H1 (cell line): ENCODE measurements around the gene SLFN12L. TPM values are rescaled to one million over a fixed set of nuclear protein-coding genes. Genes with fewer than 3 reads are reported as not detected.

Experiments
- CTCF ChIA-PET: fragments of 300-600 bp; sonication (Branson Sonifier 250); formaldehyde crosslinking; loops from one replicate; lab custom pipeline; 2021; ENCODE audit not compliant: partially characterized antibody; lab: Charles Lee
- POLR2A ChIA-PET: fragments of 300-600 bp; sonication (Branson Sonifier 250); formaldehyde crosslinking; loops from one replicate; lab custom pipeline; 2021; ENCODE audit warnings: inconsistent platforms; ENCODE audit not compliant: partially characterized antibody; lab: Charles Lee
- DNase-seq, 2 experiments: peaks; one replicate each; pipeline versions ENCODE4 v3.0.0 to v3.0.0-alpha.2; 2010 to 2022; ENCODE audit warnings: low spot score in 2 of 2, low read depth in 1 of 2, mixed read lengths in 1 of 2
- FAIRE-seq: peaks from 2 replicates; lab custom pipeline; 2011; peaks lifted over from hg19 to GRCh38; lab: Jason Lieb, UNC
- H2AFZ ChIP-seq: 2 replicates; pipeline ENCODE4 v1.8.1; 2012; ENCODE audit warnings: low read length, inconsistent platforms
- H2AK5ac ChIP-seq: 2 replicates; pipeline ENCODE4 v1.6.1; 2013; ENCODE audit warnings: low read depth, low read length
- H2BK120ac ChIP-seq: replicated peaks from 2 replicates; pipeline ENCODE3; 2013; ENCODE audit warnings: low read depth, low read length, inconsistent platforms
- H2BK12ac ChIP-seq: 2 replicates; pipeline ENCODE4 v1.6.1; 2013; ENCODE audit warnings: low read depth, low read length
- H2BK15ac ChIP-seq: 2 replicates; pipeline ENCODE4 v1.6.1; 2013; ENCODE audit warnings: low read length
- H2BK20ac ChIP-seq: 2 replicates; pipeline ENCODE4 v1.6.1; 2013; ENCODE audit warnings: low read length
- H2BK5ac ChIP-seq: 2 replicates; pipeline ENCODE4 v1.6.1; 2013; ENCODE audit warnings: low read depth, low read length
- H3K14ac ChIP-seq: 2 replicates; pipeline ENCODE4 v1.6.1; 2013; ENCODE audit warnings: inconsistent platforms; ENCODE audit not compliant: insufficient read length
- H3K18ac ChIP-seq: 2 replicates; pipeline ENCODE4 v1.6.1; 2013; ENCODE audit warnings: low read length; ENCODE audit errors: extremely low read depth
- H3K23ac ChIP-seq: 2 replicates; pipeline ENCODE4 v1.6.1; 2013; ENCODE audit warnings: inconsistent platforms; ENCODE audit not compliant: insufficient read length
- H3K23me2 ChIP-seq: 2 replicates; pipeline ENCODE4 v1.6.1; 2013; ENCODE audit warnings: low read depth, low read length
- H3K27ac ChIP-seq: 2 replicates; pipeline ENCODE4 v1.6.1; 2011; ENCODE audit warnings: low read depth, low read length, inconsistent platforms
- H3K27me3 ChIP-seq, 4 experiments: replicated peaks in 1 of 4; 1 replicate in 1 of 4; 2 replicates in 3 of 4; pipeline versions ENCODE4 v1.6.1 to v1.8.1; 2011 to 2013; ENCODE audit warnings: low read length in 3 of 4, mild to moderate bottlenecking in 3 of 4, inconsistent platforms in 2 of 4, mixed read lengths in 2 of 4, moderate library complexity in 1 of 4; ENCODE audit not compliant: control insufficient read depth in 3 of 4, insufficient read depth in 3 of 4; ENCODE audit errors: extremely low read depth in 1 of 4
- H3K36me3 ChIP-seq, 4 experiments: 2 replicates each; pipeline versions ENCODE4 v1.6.1 to v1.8.1; 2011 to 2013; ENCODE audit warnings: mild to moderate bottlenecking in 4 of 4, low read length in 3 of 4, moderate library complexity in 2 of 4, control low read depth in 1 of 4, inconsistent platforms in 1 of 4; ENCODE audit not compliant: insufficient read depth in 4 of 4, control insufficient read depth in 2 of 4
- H3K4ac ChIP-seq: replicated peaks from 2 replicates; pipeline ENCODE3; 2013; ENCODE audit warnings: low read length, low read depth, mixed read lengths, inconsistent platforms; ENCODE audit not compliant: insufficient read length
- H3K4me1 ChIP-seq, 4 experiments: replicated peaks in 1 of 4; 1 replicate in 1 of 4; 2 replicates in 3 of 4; pipeline versions ENCODE4 v1.6.1 to v1.8.1; 2011 to 2013; ENCODE audit warnings: low read length in 3 of 4, inconsistent platforms in 2 of 4, mixed read lengths in 1 of 4; ENCODE audit not compliant: insufficient read depth in 4 of 4, control insufficient read depth in 3 of 4
- H3K4me2 ChIP-seq, 2 experiments: 2 replicates each; pipeline versions ENCODE4 v1.6.1 to v1.8.1; 2011 to 2013; ENCODE audit warnings: low read depth in 2 of 2, low read length in 2 of 2, control low read depth in 1 of 2, inconsistent platforms in 1 of 2, mild to moderate bottlenecking in 1 of 2; ENCODE audit not compliant: insufficient read depth in 1 of 2
- H3K4me3 ChIP-seq, 4 experiments: fragments of 200-600, 300-600 bp in 1 of 4; sonication (generic), shearing (Covaris generic), sonication (Bioruptor Twin) in 1 of 4; 2 replicates each; pipeline versions ENCODE4 v1.5.1 to v1.8.1; 2011 to 2016; ENCODE audit warnings: low read length in 4 of 4, low read depth in 3 of 4, control low read depth in 2 of 4, inconsistent platforms in 2 of 4, mild to moderate bottlenecking in 2 of 4, mixed read lengths in 1 of 4, moderate library complexity in 1 of 4; ENCODE audit not compliant: insufficient read depth in 2 of 4; ENCODE audit errors: extremely low read depth in 1 of 4
- H3K56ac ChIP-seq: replicated peaks from 2 replicates; pipeline ENCODE3; 2013; ENCODE audit warnings: low read depth, mild to moderate bottlenecking, mixed read lengths, low read length, inconsistent platforms; ENCODE audit not compliant: insufficient read length
- H3K79me1 ChIP-seq: 2 replicates; pipeline ENCODE4 v1.6.1; 2013; ENCODE audit warnings: low read depth, low read length, control low read depth
- H3K79me2 ChIP-seq, 2 experiments: 2 replicates each; pipeline versions ENCODE4 v1.6.1 to v1.8.1; 2012 to 2013; ENCODE audit warnings: low read length in 2 of 2, mild to moderate bottlenecking in 2 of 2, inconsistent platforms in 1 of 2; ENCODE audit not compliant: insufficient read depth in 2 of 2, control insufficient read depth in 1 of 2
- H3K9ac ChIP-seq, 4 experiments: replicated peaks in 1 of 4; 1 replicate in 1 of 4; 2 replicates in 3 of 4; pipeline versions ENCODE4 v1.6.1 to v1.8.1; 2011 to 2013; ENCODE audit warnings: low read depth in 3 of 4, low read length in 3 of 4, control low read depth in 2 of 4, mild to moderate bottlenecking in 2 of 4, moderate library complexity in 2 of 4, inconsistent platforms in 1 of 4; ENCODE audit errors: extremely low read depth in 1 of 4
- H3K9me3 ChIP-seq, 2 experiments: 2 replicates each; pipeline versions ENCODE4 v1.6.1 to v1.8.1; 2012 to 2013; ENCODE audit warnings: mild to moderate bottlenecking in 2 of 2, moderate library complexity in 2 of 2, control low read depth in 1 of 2, inconsistent platforms in 1 of 2, low read depth in 1 of 2, low read length in 1 of 2, mixed read lengths in 1 of 2; ENCODE audit not compliant: insufficient read depth in 2 of 2
- H4K20me1 ChIP-seq, 2 experiments: replicated peaks in 1 of 2; 2 replicates each; pipeline versions ENCODE3 to v1.8.1; 2011 to 2013; ENCODE audit warnings: inconsistent platforms in 2 of 2, low read length in 2 of 2, mild to moderate bottlenecking in 1 of 2; ENCODE audit not compliant: insufficient read depth in 2 of 2, control insufficient read depth in 1 of 2
- H4K5ac ChIP-seq: 2 replicates; pipeline ENCODE4 v1.6.1; 2013; ENCODE audit warnings: low read length, low read depth, mixed read lengths, inconsistent platforms; ENCODE audit not compliant: insufficient read length
- H4K8ac ChIP-seq: 2 replicates; pipeline ENCODE4 v1.8.0; 2013; ENCODE audit warnings: mild to moderate bottlenecking, moderate library complexity, low read length, inconsistent platforms; ENCODE audit not compliant: insufficient read depth; ENCODE audit errors: extremely low read depth
- H4K91ac ChIP-seq: replicated peaks from 2 replicates; pipeline ENCODE3; 2013; ENCODE audit warnings: low read length, mixed read lengths, inconsistent platforms; ENCODE audit not compliant: insufficient read length
- ATF2 ChIP-seq: IDR thresholded peaks from 2 replicates; pipeline ENCODE4 v1.6.1; 2012; ENCODE audit warnings: low read length, inconsistent platforms
- ATF3 ChIP-seq: IDR thresholded peaks from 2 replicates; pipeline ENCODE4 v1.6.1; 2011; ENCODE audit warnings: low read depth, mild to moderate bottlenecking, low read length; ENCODE audit not compliant: insufficient read depth
- CBX5 ChIP-seq: fragments of 300-800, 300-1000 bp; sonication (generic); IDR thresholded peaks from 2 replicates; pipeline ENCODE4 v1.7.1; 2016; ENCODE audit warnings: antibody characterized with exemption, low read length, low read depth
- CTBP2 ChIP-seq: IDR thresholded peaks from 2 replicates; pipeline ENCODE4 v1.7.0; 2011; ENCODE audit warnings: borderline replicate concordance, mild to moderate bottlenecking, moderate library complexity, mixed read lengths, low read length; ENCODE audit not compliant: insufficient read depth, insufficient read length
- E2F6 ChIP-seq: IDR thresholded peaks from 2 replicates; pipeline ENCODE4 v1.6.1; 2012; ENCODE audit warnings: inconsistent platforms
- JUND ChIP-seq: IDR thresholded peaks from 2 replicates; pipeline ENCODE4 v1.6.1; 2011; ENCODE audit warnings: mild to moderate bottlenecking, improper control_type of control experiment, low read length
- KDM1A ChIP-seq: fragments of 200-600, 300-600 bp; sonication (generic); IDR thresholded peaks from 2 replicates; pipeline ENCODE4 v1.7.1; 2016; ENCODE audit warnings: mild to moderate bottlenecking, low read length, borderline replicate concordance
- PHF8 ChIP-seq: fragments of 200-600 bp; sonication (generic); conservative IDR thresholded peaks from 2 replicates; pipeline ENCODE4 v1.7.1; 2012; ENCODE audit warnings: low read depth, mild to moderate bottlenecking, inconsistent platforms, low read length, moderate library complexity
- RFX5 ChIP-seq: IDR thresholded peaks from 2 replicates; pipeline ENCODE4 v1.6.1; 2011; ENCODE audit warnings: low read depth, low read length, improper control_type of control experiment, borderline replicate concordance
- SIRT6 ChIP-seq: IDR thresholded peaks from one replicate; pipeline ENCODE4 v1.7.1; 2012; ENCODE audit warnings: low read length, inconsistent platforms
- TAF1 ChIP-seq: IDR thresholded peaks from 2 replicates; pipeline ENCODE4 v1.6.1; 2011; ENCODE audit warnings: mild to moderate bottlenecking, low read depth, low read length
- WGBS, 2 experiments: shearing (Covaris generic) in 1 of 2; methylation state at CpG; one replicate each; pipeline versions ENCODE4 v1.1.6 to v1.1.7; 2013 to 2015; ENCODE audit warnings: low lambda C conversion rate in 2 of 2, mixed read lengths in 2 of 2, inconsistent platforms in 1 of 2, low coverage in 1 of 2, missing lambda C conversion rate in 1 of 2; ENCODE audit not compliant: insufficient replicate concordance in 2 of 2, insufficient coverage in 1 of 2, insufficient read length in 1 of 2; ENCODE audit errors: extremely low coverage in 1 of 2, missing lambda C conversion rate in 1 of 2; 5-methylcytosine and 5-hydroxymethylcytosine counted together
- polyA plus RNA-seq, 7 experiments: library from polyadenylated mRNA; depleted of rRNA in 3 of 7; stranded (reverse) in 5 of 7; unstranded in 2 of 7; fragments of >200 nt in 5 of 7; fragments of 200-250 nt in 2 of 7; gene quantifications; 1 replicate in 5 of 7; 2 replicates in 1 of 7; 4 replicates in 1 of 7; pipeline versions ENCODE4 v1.2.1 to v1.2.3, GENCODE V29; 2011 to 2013; ENCODE audit warnings: missing spikeins in 2 of 7, mixed read lengths in 2 of 7
- total RNA-seq: library from RNA; stranded (reverse); fragmentation: NEBNext Ultra II Directional; extraction: Animal tissue kit (Norgen Biotek cat#: 25700); gene quantifications from 2 replicates; pipeline ENCODE4 v1.2.1, GENCODE V29; 2021

The SLFN12L gene
- total and polyA plus RNA-seq, 2 of the 8 experiments (the other 6 are each of a cell fraction or from before 2014, with no cell fraction given): not detected

GRCh38 chr17:35543856-35544255 is 6.4 kb upstream of the SLFN12L start:
- H3K36me3 ChIP-seq: no peaks in the 10 kb centered on the region
- no peaks in the 10 kb centered on the region; a peak in 2 of 7 replicates for H3K27me3 ChIP-seq
- H3K9me3 ChIP-seq: no peaks in the 10 kb centered on the region
- no peak overlapping the region for H2BK20ac ChIP-seq
- H3K4me2 ChIP-seq: no peak overlapping the region
- H2BK120ac ChIP-seq: no peak overlapping the region
- H2BK12ac ChIP-seq: no peak overlapping the region
- H3K23me2 ChIP-seq: no peaks in the 10 kb centered on the region
- H3K9ac ChIP-seq: no peak overlapping the region
- H3K79me1 ChIP-seq: no peaks in the 10 kb centered on the region
- no peak overlapping the region for H3K4ac ChIP-seq
- H3K4me1 ChIP-seq: no peaks in the 10 kb centered on the region
- H4K20me1 ChIP-seq: no peaks in the 10 kb centered on the region
- ChIA-PET POLR2A (no interaction called here), CTCF (interaction anchor here (3.0 kb wide), 1 partner anchor 10 kb away, joined by 12 read pairs; no protein-coding TSS in a partner anchor)
- 80% methylated on average over 1 of the region's 1 CpG; no CpG with 5 or more reads in 1 of the 2 experiments for WGBS, 2 experiments
- DNase-seq (no peak), FAIRE-seq (no peak)
- H3K14ac ChIP-seq: no peak overlapping the region
- H3K27ac ChIP-seq: no peak overlapping the region
- no peak overlapping the region for H2BK5ac ChIP-seq
- H4K5ac ChIP-seq: no peak overlapping the region
- no peak overlapping the region for H3K4me3 ChIP-seq
- no peak overlapping the region for H2AFZ ChIP-seq
- H3K56ac ChIP-seq: no peak overlapping the region
- no peak overlapping the region for H4K8ac ChIP-seq
- H2AK5ac ChIP-seq: no peak overlapping the region
- no peaks in the 10 kb centered on the region for H3K79me2 ChIP-seq
- H2BK15ac ChIP-seq: no peak overlapping the region
- H3K18ac ChIP-seq: no peak overlapping the region
- no peak overlapping the region for H4K91ac ChIP-seq
- H3K23ac ChIP-seq: no peak overlapping the region
- TF ChIP-seq SIRT6: no peak
- TF ChIP-seq CTBP2: no peak
- no peak for TF ChIP-seq KDM1A
- no peak for TF ChIP-seq ATF3
- no peak for TF ChIP-seq CBX5
- TF ChIP-seq TAF1: no peak
- TF ChIP-seq E2F6: no peak
- no peak for TF ChIP-seq PHF8
- no peak for TF ChIP-seq JUND
- no peak for TF ChIP-seq RFX5
- no peak for TF ChIP-seq ATF2
